Endothelial cell of umbilical vein (primary cell): ENCODE data around the gene CMTR1. TPM values are rescaled to one million over a fixed set of nuclear protein-coding genes. Genes with fewer than 3 reads are reported as not detected.

Source experiments
- BruUV-seq: library from RNA; stranded (reverse); fragments of 400-500 nt; replicated peaks from 2 replicates; lab custom pipeline; 2021; lab: Mats Ljungman, UMichigan
- CTCF ChIA-PET: fragments of 300-600, 350-600 bp; sonication (Branson Sonifier 250); formaldehyde crosslinking; loops from one replicate; lab custom pipeline; 2021; ENCODE audit warnings: antibody characterized with exemption, inconsistent platforms; lab: Charles Lee
- POLR2A ChIA-PET: fragments of 300-600, 350-600 bp; sonication (Branson Sonifier 250); formaldehyde crosslinking; loops from one replicate; lab custom pipeline; 2021; ENCODE audit warnings: antibody characterized with exemption, inconsistent platforms; lab: Charles Lee
- DNase-seq: peaks from one replicate; pipeline ENCODE4 v3.0.0-alpha.2; 2011; ENCODE audit warnings: low read depth, low spot score
- FAIRE-seq: peaks from 2 replicates; lab custom pipeline; 2011; peaks lifted over from hg19 to GRCh38; lab: Jason Lieb, UNC
- H2AFZ ChIP-seq: 2 replicates; pipeline ENCODE4 v1.6.0; 2012; ENCODE audit warnings: low read depth, low read length, control low read depth, inconsistent platforms
- H3K27ac ChIP-seq: 2 replicates; pipeline ENCODE4 v1.5.1; 2011; ENCODE audit warnings: low read depth, mild to moderate bottlenecking, control low read depth, low read length, moderate library complexity; ENCODE audit not compliant: insufficient read depth
- H3K27me3 ChIP-seq, 2 experiments: 2 replicates each; pipeline versions ENCODE4 v1.6.0 to v1.6.1; 2011; ENCODE audit warnings: low read length in 2 of 2, mixed read lengths in 1 of 2; ENCODE audit not compliant: control insufficient read depth in 2 of 2, insufficient read depth in 2 of 2
- H3K36me3 ChIP-seq, 2 experiments: 2 replicates in 1 of 2; 3 replicates in 1 of 2; pipeline ENCODE4 v1.5.1; 2011; ENCODE audit warnings: low read length in 2 of 2, mild to moderate bottlenecking in 1 of 2, moderate library complexity in 1 of 2; ENCODE audit not compliant: control insufficient read depth in 2 of 2, insufficient read depth in 2 of 2; ENCODE audit errors: extremely low read depth in 1 of 2
- H3K4me1 ChIP-seq: 3 replicates; pipeline ENCODE4 v1.5.1; 2011; ENCODE audit warnings: mild to moderate bottlenecking, low read length; ENCODE audit not compliant: control insufficient read depth, insufficient read depth; ENCODE audit errors: extremely low read depth
- H3K4me2 ChIP-seq: 2 replicates; pipeline ENCODE4 v1.6.1; 2011; ENCODE audit warnings: low read length, control low read depth, mixed read lengths; ENCODE audit not compliant: insufficient read depth
- H3K4me3 ChIP-seq, 3 experiments: fragments of 200-600 bp in 1 of 3; sonication (generic), shearing (Covaris generic) in 1 of 3; replicated peaks in 1 of 3; 2 replicates each; pipeline ENCODE4 v1.5.1; 2011 to 2016; ENCODE audit warnings: control low read depth in 3 of 3, low read length in 3 of 3, mild to moderate bottlenecking in 2 of 3, inconsistent platforms in 1 of 3, low read depth in 1 of 3, moderate library complexity in 1 of 3; ENCODE audit not compliant: insufficient read depth in 1 of 3
- H3K79me2 ChIP-seq: 2 replicates; pipeline ENCODE4 v1.6.0; 2012; ENCODE audit warnings: low read length, inconsistent platforms; ENCODE audit not compliant: control insufficient read depth, insufficient read depth
- H3K9ac ChIP-seq: replicated peaks from 2 replicates; pipeline ENCODE3; 2011; ENCODE audit warnings: low read length, control low read depth; ENCODE audit not compliant: insufficient read depth; ENCODE audit errors: extremely low read depth
- H3K9me1 ChIP-seq: replicated peaks from 3 replicates; pipeline ENCODE4 v1.6.0; 2011; ENCODE audit warnings: mild to moderate bottlenecking, low read length; ENCODE audit not compliant: control insufficient read depth, insufficient read depth; ENCODE audit errors: extremely low read depth
- H3K9me3 ChIP-seq: replicated peaks from 2 replicates; pipeline ENCODE4 v1.5.1; 2012; ENCODE audit warnings: low read length, inconsistent platforms; ENCODE audit not compliant: control insufficient read depth, insufficient read depth
- H4K20me1 ChIP-seq: replicated peaks from 2 replicates; pipeline ENCODE3; 2011; ENCODE audit warnings: mild to moderate bottlenecking, low read length; ENCODE audit not compliant: control insufficient read depth, insufficient read depth; ENCODE audit errors: extremely low read depth
- EZH2 ChIP-seq: IDR thresholded peaks from 2 replicates; pipeline ENCODE4 v1.6.1; 2012; ENCODE audit warnings: borderline replicate concordance, low read depth, mild to moderate bottlenecking, moderate library complexity, low read length, inconsistent platforms; ENCODE audit not compliant: severe bottlenecking
- FOS ChIP-seq: IDR thresholded peaks from 2 replicates; pipeline ENCODE4 v1.6.1; 2011; ENCODE audit warnings: mild to moderate bottlenecking, low read length, moderate library complexity, borderline replicate concordance; ENCODE audit not compliant: insufficient read depth
- GATA2 ChIP-seq: IDR thresholded peaks from 2 replicates; pipeline ENCODE4 v1.7.0; 2011; ENCODE audit warnings: low read depth, mild to moderate bottlenecking, moderate library complexity, mixed read lengths, low read length; ENCODE audit not compliant: insufficient read length, insufficient read depth
- JUN ChIP-seq: IDR thresholded peaks from 2 replicates; pipeline ENCODE4 v1.6.1; 2011; ENCODE audit warnings: borderline replicate concordance, low read depth; ENCODE audit not compliant: insufficient read length, insufficient read depth
- MAX ChIP-seq: IDR thresholded peaks from 2 replicates; pipeline ENCODE4 v1.6.1; 2011; ENCODE audit not compliant: insufficient read depth, insufficient read length
- MYC ChIP-seq: IDR thresholded peaks from one replicate; pipeline ENCODE4 v1.6.1; 2011; ENCODE audit warnings: mild to moderate bottlenecking, low read depth, low read length
- POLR2A ChIP-seq: IDR thresholded peaks from 2 replicates; pipeline ENCODE4 v1.6.1; 2012; ENCODE audit warnings: low read depth, mild to moderate bottlenecking, control low read depth, low read length
- POLR2AphosphoS5 ChIP-seq: IDR thresholded peaks from 2 replicates; pipeline ENCODE4 v1.6.1; 2012; ENCODE audit warnings: low read depth, mild to moderate bottlenecking, control low read depth, low read length, moderate library complexity; ENCODE audit not compliant: insufficient read depth
- dilution Hi-C: fragments of 300-500 bp; cut with MboI; formaldehyde crosslinking; loops from one replicate; pipeline ENCODE4 v1.15.0; 2019; ENCODE audit warnings: low sequenced_read_pairs; ENCODE audit not compliant: extremely low pct_ligation_motif_present
- intact Hi-C: fragments of 100-400 bp; cut with micrococcal nuclease; formaldehyde crosslinking; loops from one replicate; pipeline ENCODE4 v1.10.0; 2022
- polyA plus RNA-seq, 4 experiments: library from polyadenylated mRNA; depleted of rRNA in 3 of 4; stranded (reverse) in 3 of 4; unstranded in 1 of 4; fragments of >200 nt; gene quantifications; 2 replicates each; pipeline versions ENCODE4 v1.2.1 to v1.2.3, GENCODE V29; 2011 to 2012; ENCODE audit warnings: missing spikeins in 1 of 4
- total RNA-seq: library from RNA; stranded (reverse); gene quantifications from 2 replicates; pipeline ENCODE4 v1.2.3, GENCODE V29; 2021
- TF ChIP-seq, protein P1 (sequence below), 2 donors: IDR thresholded peaks; 1 replicate in 1 of 2; 2 replicates in 1 of 2; pipeline ENCODE4 v1.5.1; 2011; ENCODE audit warnings: low read length in 2 of 2, mild to moderate bottlenecking in 2 of 2, moderate library complexity in 2 of 2, control low read depth in 1 of 2, inconsistent platforms in 1 of 2, low read depth in 1 of 2; ENCODE audit not compliant: insufficient read depth in 1 of 2; ENCODE audit errors: extremely low read depth in 1 of 2

The CMTR1 gene
- total and polyA plus RNA-seq, 2 donors (not counting 3 experiments of a cell fraction or from before 2014, with no cell fraction given), result 19.5 to 38.0 TPM

- no peak overlapping the region for H3K27ac ChIP-seq
- BruUV-seq, result no TSS peak
- TF ChIP-seq MAX (no peak), GATA2 (no peak), MYC (no peak), FOS (no peak), JUN (no peak), POLR2A (no peak), POLR2AphosphoS5 (no peak), EZH2 (no peak)
- TF ChIP-seq, protein P1, sequence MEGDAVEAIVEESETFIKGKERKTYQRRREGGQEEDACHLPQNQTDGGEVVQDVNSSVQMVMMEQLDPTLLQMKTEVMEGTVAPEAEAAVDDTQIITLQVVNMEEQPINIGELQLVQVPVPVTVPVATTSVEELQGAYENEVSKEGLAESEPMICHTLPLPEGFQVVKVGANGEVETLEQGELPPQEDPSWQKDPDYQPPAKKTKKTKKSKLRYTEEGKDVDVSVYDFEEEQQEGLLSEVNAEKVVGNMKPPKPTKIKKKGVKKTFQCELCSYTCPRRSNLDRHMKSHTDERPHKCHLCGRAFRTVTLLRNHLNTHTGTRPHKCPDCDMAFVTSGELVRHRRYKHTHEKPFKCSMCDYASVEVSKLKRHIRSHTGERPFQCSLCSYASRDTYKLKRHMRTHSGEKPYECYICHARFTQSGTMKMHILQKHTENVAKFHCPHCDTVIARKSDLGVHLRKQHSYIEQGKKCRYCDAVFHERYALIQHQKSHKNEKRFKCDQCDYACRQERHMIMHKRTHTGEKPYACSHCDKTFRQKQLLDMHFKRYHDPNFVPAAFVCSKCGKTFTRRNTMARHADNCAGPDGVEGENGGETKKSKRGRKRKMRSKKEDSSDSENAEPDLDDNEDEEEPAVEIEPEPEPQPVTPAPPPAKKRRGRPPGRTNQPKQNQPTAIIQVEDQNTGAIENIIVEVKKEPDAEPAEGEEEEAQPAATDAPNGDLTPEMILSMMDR (IDR thresholded peaks at IDR 0.05; ENCODE audit: extremely low read depth in 1 of 2, insufficient read depth in 1 of 2, low read depth in 1 of 2, low read length in 2 of 2), result no peak
Observed at GRCh38 chr6:37496951-37497885, 64.2 kb downstream of the CMTR1 start.

More at GRCh38 chr6:37496951-37497885, 64.2 kb downstream of the CMTR1 start:
- no peaks in the 10 kb centered on the region for H3K27me3 ChIP-seq
- intact Hi-C loops, result loop anchor here (5.0 kb wide), 1 partner anchor 55 kb away; no protein-coding TSS in a partner anchor
- H2AFZ ChIP-seq, result no peak overlapping the region
- H3K9me3 ChIP-seq, result no peaks in the 10 kb centered on the region
- H4K20me1 ChIP-seq, result no peaks in the 10 kb centered on the region
- peaks cover 3% of the 10 kb centered on the region for H3K79me2 ChIP-seq
- H3K9ac ChIP-seq, result no peak overlapping the region
- H3K36me3 ChIP-seq, result no peaks in the 10 kb centered on the region
- FAIRE-seq, result no peak
- no peak overlapping the region for H3K4me3 ChIP-seq
- ChIA-PET CTCF (no interaction called here), POLR2A (no interaction called here)
- H3K4me1 ChIP-seq, result peaks cover 7% of the 10 kb centered on the region
- DNase-seq, result no peak
- no peaks in the 10 kb centered on the region for H3K9me1 ChIP-seq
- dilution Hi-C loops, result no loop called here
- no peak overlapping the region for H3K4me2 ChIP-seq
